Cardiac fibroblast (primary cell): ENCODE data around the gene CTCFL.

Source experiments
- DNase-seq, 2 donors: peaks; one replicate each; pipeline versions ENCODE4 v3.0.0 to v3.0.0-alpha.2; 2010; ENCODE audit warnings: low read depth in 2 of 2
- H3K4me3 ChIP-seq, 2 donors: replicated peaks in 1 of 2; 1 replicate in 1 of 2; 2 replicates in 1 of 2; pipeline ENCODE4 v1.5.1; 2011; ENCODE audit warnings: low read depth in 2 of 2, low read length in 2 of 2, mild to moderate bottlenecking in 2 of 2, moderate library complexity in 1 of 2
- TF ChIP-seq, protein P1 (sequence below): IDR thresholded peaks from one replicate; pipeline ENCODE4 v1.5.1; 2011; ENCODE audit warnings: low read depth, mild to moderate bottlenecking, low read length, inconsistent platforms

CTCFL gene

DNA sequence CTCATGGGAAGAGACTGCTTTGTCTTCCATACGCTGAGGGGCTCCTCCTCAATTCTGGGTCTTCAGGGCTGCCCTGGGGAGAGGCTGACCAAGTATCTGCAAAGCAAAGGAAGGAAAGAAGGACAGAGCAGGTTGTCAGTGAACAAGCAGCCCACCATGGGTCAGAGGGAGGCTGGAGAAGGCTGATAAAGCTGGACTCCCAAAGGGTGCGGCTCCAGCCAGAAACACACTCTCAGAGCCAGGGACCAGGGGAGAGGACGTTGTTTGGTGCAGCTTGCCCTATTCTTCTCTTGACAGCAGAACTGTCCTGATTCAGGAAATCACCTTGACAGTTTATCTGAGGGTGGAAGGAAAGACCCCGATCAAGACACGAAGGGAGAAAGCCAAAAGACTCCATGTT lies 10.4 kb upstream of the CTCFL start:
- TF ChIP-seq, protein P1, sequence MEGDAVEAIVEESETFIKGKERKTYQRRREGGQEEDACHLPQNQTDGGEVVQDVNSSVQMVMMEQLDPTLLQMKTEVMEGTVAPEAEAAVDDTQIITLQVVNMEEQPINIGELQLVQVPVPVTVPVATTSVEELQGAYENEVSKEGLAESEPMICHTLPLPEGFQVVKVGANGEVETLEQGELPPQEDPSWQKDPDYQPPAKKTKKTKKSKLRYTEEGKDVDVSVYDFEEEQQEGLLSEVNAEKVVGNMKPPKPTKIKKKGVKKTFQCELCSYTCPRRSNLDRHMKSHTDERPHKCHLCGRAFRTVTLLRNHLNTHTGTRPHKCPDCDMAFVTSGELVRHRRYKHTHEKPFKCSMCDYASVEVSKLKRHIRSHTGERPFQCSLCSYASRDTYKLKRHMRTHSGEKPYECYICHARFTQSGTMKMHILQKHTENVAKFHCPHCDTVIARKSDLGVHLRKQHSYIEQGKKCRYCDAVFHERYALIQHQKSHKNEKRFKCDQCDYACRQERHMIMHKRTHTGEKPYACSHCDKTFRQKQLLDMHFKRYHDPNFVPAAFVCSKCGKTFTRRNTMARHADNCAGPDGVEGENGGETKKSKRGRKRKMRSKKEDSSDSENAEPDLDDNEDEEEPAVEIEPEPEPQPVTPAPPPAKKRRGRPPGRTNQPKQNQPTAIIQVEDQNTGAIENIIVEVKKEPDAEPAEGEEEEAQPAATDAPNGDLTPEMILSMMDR, result no peak
- H3K4me3 ChIP-seq, result no peak overlapping the region
- DNase-seq, result no peak

DNA sequence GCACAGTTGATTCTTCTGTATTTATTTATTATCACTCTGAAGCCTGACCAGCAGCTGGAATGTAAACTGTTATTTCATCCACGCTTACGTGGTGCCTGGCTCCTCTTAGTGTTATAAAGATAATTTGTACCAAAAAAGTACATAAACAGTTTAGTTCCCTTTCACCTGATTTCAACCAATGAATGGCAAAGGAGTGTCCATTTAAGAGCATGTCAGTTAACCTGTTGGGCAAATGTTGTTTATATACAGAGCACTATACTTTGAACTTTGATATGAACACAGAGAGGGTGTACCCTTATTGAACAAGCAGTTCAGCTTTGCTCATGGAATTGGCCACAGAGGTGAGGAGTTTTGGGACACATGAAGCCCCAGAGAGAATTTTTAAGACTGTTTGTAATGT lies 7.2 kb upstream of the CTCFL start:
- H3K4me3 ChIP-seq, result no peak overlapping the region
- DNase-seq, result no peak
- TF ChIP-seq, protein P1, result no peak

DNA sequence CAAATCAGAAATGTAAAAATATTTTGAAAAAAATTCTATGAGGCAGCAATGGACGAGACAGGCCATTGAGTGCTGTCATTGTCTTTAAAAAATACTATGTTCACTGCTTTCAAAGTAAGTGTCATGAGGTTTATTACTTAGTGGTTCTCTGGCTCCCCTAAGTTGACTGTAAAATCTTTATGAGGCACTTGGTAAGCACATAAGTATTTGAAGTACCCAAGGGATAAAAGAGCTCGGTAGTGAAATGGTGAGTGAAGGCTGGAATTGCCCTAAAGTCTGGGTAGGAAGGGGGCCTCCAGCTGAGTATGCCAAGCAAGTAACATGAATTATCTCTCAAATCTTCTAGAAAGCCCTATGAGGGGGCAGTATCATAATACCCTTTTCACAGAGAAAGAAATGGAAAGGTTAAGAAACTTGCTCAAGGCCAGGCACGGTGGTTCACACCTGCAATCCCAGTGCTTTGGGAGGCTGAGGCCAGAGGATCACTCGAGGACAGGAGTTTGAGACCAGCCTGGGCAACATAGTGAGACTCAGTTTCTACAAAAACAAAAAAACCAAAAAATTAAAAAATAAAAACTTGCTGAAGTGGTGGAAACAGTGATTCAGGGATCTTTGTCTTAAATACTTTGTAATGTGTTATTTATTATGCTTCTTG lies 5.5 kb upstream of the CTCFL start:
- H3K4me3 ChIP-seq, result no peak overlapping the region
- TF ChIP-seq, protein P1, result no peak
- DNase-seq, result no peak

GRCh38 chr20:57529810-57530209 lies 4.9 kb upstream of the CTCFL start:
- no peak for DNase-seq
- TF ChIP-seq, protein P1, result no peak
- H3K4me3 ChIP-seq, result no peak overlapping the region

DNA sequence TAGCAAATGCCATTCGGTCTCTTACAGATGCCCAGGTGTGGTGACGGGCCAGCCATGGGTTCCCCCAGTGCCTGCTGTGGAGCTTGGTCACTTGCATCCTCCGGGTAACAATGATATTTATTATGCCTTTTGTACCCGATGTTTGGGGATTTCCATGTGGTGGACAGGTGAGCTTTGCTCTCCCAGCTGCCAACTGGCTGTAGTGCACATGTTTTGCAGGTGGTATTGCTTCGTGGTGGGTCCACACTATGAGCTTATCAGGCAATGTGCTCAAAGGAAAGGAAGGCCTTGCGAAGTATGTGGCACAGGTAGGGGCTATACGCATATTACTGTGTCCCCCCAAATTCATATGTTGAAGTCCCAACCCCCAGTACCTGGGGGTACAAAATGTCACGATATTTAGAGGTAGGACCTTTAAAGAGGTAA lies 4.2 kb upstream of the CTCFL start:
- H3K4me3 ChIP-seq, result no peak overlapping the region
- TF ChIP-seq, protein P1, result no peak
- no peak for DNase-seq

- no peak overlapping the region for H3K4me3 ChIP-seq
- TF ChIP-seq, protein P1, result no peak
These were observed 3.2 kb upstream of the CTCFL start for GRCh38 chr20:57528148-57528547.

GRCh38 chr20:57527728-57528127 lies 2.8 kb upstream of the CTCFL start:
- DNase-seq, result no peak
- no peak overlapping the region for H3K4me3 ChIP-seq
- TF ChIP-seq, protein P1, result no peak

More at GRCh38 chr20:57528148-57528547, 3.2 kb upstream of the CTCFL start:
- DNase-seq, result no peak
